ENCODE results near the gene POFUT2. TPM values are rescaled to one million over a fixed set of nuclear protein-coding genes. Genes with fewer than 3 reads are reported as not detected.
"Not testable (repeated sequence)": the region's sequence is repeated elsewhere in the genome, so short reads cannot be mapped to it uniquely, and the experiment has no call there.

The POFUT2 gene
- total RNA-seq, 1 experiment from 2014 or later, result 25.1 TPM

- Histone ChIP-seq H3K9me3 (ENCODE audit: low read depth, low read length, poor library complexity, severe bottlenecking) (no peaks in the 10 kb centered on the region), H3K36me3 (ENCODE audit: insufficient read depth, low read length, poor library complexity, severe bottlenecking) (no peaks in the 10 kb centered on the region), H3K4me3 (ENCODE audit: low read depth, low read length, poor library complexity, severe bottlenecking) (no peak overlapping the region), H3K27me3 (replicated peaks; ENCODE audit: insufficient read depth, low read depth, low read length, poor library complexity) (peaks cover 4% of the 10 kb centered on the region), H3K27ac (ENCODE audit: low read depth, low read length, poor library complexity, severe bottlenecking) (no peak overlapping the region), H3K4me1 (ENCODE audit: insufficient read depth, low read length, poor library complexity, severe bottlenecking) (no peaks in the 10 kb centered on the region)
- BruUV-seq (replicated peaks), result no TSS peak
- TF ChIP-seq EZH2 (IDR thresholded peaks at IDR 0.05; ENCODE audit: borderline replicate concordance, low read depth, low read length, poor library complexity, severe bottlenecking) (no peak), CTCF (conservative IDR thresholded peaks at IDR 0.05; ENCODE audit: low read depth, low read length) (peak; percentile 85)
- peak; percentile 68 for DNase-seq (ENCODE audit: low spot score)
- intact Hi-C loops (cut with micrococcal nuclease; ENCODE audit: unreplicated experiment), result no loop called here
- ChIA-PET CTCF (interaction anchor here (1.3 kb wide), 1 partner anchor 17 kb away, joined by 5 read pairs; no protein-coding TSS in a partner anchor), POLR2A (ENCODE audit: low non-redundant PET) (no interaction called here)
Observed at GRCh38 chr21:45309069-45309986, 21.6 kb upstream of the POFUT2 start.

- peaks cover 2% of the 10 kb centered on the region for H3K27me3 ChIP-seq (replicated peaks; ENCODE audit: insufficient read depth, low read depth, low read length, poor library complexity)
- ChIA-PET CTCF (interaction anchor here (1.3 kb wide), 1 partner anchor 16 kb away, joined by 5 read pairs; no protein-coding TSS in a partner anchor), POLR2A (ENCODE audit: low non-redundant PET) (no interaction called here)
- intact Hi-C loops (cut with micrococcal nuclease; ENCODE audit: unreplicated experiment), result no loop called here
- DNase-seq (ENCODE audit: low spot score), result no peak
- no peak overlapping the region for H3K4me3 ChIP-seq (ENCODE audit: low read depth, low read length, poor library complexity, severe bottlenecking)
- H3K9me3 ChIP-seq (ENCODE audit: low read depth, low read length, poor library complexity, severe bottlenecking), result no peaks in the 10 kb centered on the region
- H3K27ac ChIP-seq (ENCODE audit: low read depth, low read length, poor library complexity, severe bottlenecking), result no peak overlapping the region
- no peaks in the 10 kb centered on the region for H3K4me1 ChIP-seq (ENCODE audit: insufficient read depth, low read length, poor library complexity, severe bottlenecking)
- no TSS peak for BruUV-seq (replicated peaks)
- no peaks in the 10 kb centered on the region for H3K36me3 ChIP-seq (ENCODE audit: insufficient read depth, low read length, poor library complexity, severe bottlenecking)
- no peak for TF ChIP-seq EZH2 (IDR thresholded peaks at IDR 0.05; ENCODE audit: borderline replicate concordance, low read depth, low read length, poor library complexity, severe bottlenecking)
Observed at GRCh38 chr21:45308194-45309068, 20.7 kb upstream of the POFUT2 start.

- H3K4me1 ChIP-seq (ENCODE audit: insufficient read depth, low read length, poor library complexity, severe bottlenecking); POLR2A ChIA-PET (ENCODE audit: low non-redundant PET); H3K27ac ChIP-seq (ENCODE audit: low read depth, low read length, poor library complexity, severe bottlenecking); CTCF ChIA-PET; BruUV-seq (replicated peaks); DNase-seq (ENCODE audit: low spot score); H3K4me3 ChIP-seq (ENCODE audit: low read depth, low read length, poor library complexity, severe bottlenecking); intact Hi-C loops (cut with micrococcal nuclease; ENCODE audit: unreplicated experiment); H3K9me3 ChIP-seq (ENCODE audit: low read depth, low read length, poor library complexity, severe bottlenecking); H3K27me3 ChIP-seq (replicated peaks; ENCODE audit: insufficient read depth, low read depth, low read length, poor library complexity); H3K36me3 ChIP-seq (ENCODE audit: insufficient read depth, low read length, poor library complexity, severe bottlenecking): not testable (repeated sequence)
Observed at GRCh38 chr21:45307597-45308158, 20.0 kb upstream of the POFUT2 start.
